Hippocampal formation (tissue), 2 donors: ENCODE data around the gene RAB1B.
A peak's percentile ranks its signal among the peaks of the same experiment; 100 is the strongest.
"Not testable (repeated sequence)": the region's sequence is repeated elsewhere in the genome, so short reads cannot be mapped to it uniquely, and the experiment has no call there.

ENCODE experiments used
- DNase-seq, 2 donors: peaks; one replicate each; lab custom pipeline; 2025; lab: John Stamatoyannopoulos, UW

The RAB1B gene

GRCh38 chr11:66309475-66309874 lies 41.0 kb downstream of the RAB1B start:
- no peak for DNase-seq

- no peak for DNase-seq
These were observed 41.9 kb downstream of the RAB1B start for GRCh38 chr11:66310324-66310723.

- not testable (repeated sequence) for DNase-seq
These were observed 42.5 kb downstream of the RAB1B start for GRCh38 chr11:66310803-66311440.

- no peak for DNase-seq
These were observed 43.1 kb downstream of the RAB1B start for GRCh38 chr11:66311470-66311964.

- peak; percentile 65 to 84 for DNase-seq
These were observed 43.6 kb downstream of the RAB1B start for GRCh38 chr11:66311965-66312548.

- DNase-seq, result peak; percentile 92 to 95
These were observed 44.3 kb downstream of the RAB1B start for GRCh38 chr11:66312549-66313320.

GRCh38 chr11:66313321-66314185 lies 45.1 kb downstream of the RAB1B start:
- no peak for DNase-seq

GRCh38 chr11:66314186-66314501 lies 45.7 kb downstream of the RAB1B start:
- no peak for DNase-seq

- no peak for DNase-seq
These were observed 46.4 kb downstream of the RAB1B start for GRCh38 chr11:66314561-66315497.

GRCh38 chr11:66315498-66315885 lies 47.1 kb downstream of the RAB1B start:
- DNase-seq, result no peak

- no peak for DNase-seq
These were observed 47.7 kb downstream of the RAB1B start for GRCh38 chr11:66315921-66316811.

GRCh38 chr11:66316849-66317251 lies 48.4 kb downstream of the RAB1B start, which contains the start of gene CD248:
TSS of gene CD248 (minus strand) at chr11:66317044. CDS start at chr11:66317027, 17 bp downstream.
- DNase-seq, result no peak

- no peak for DNase-seq
These were observed 48.9 kb downstream of the RAB1B start for GRCh38 chr11:66317322-66317722.

- DNase-seq, result no peak
These were observed 49.5 kb downstream of the RAB1B start for GRCh38 chr11:66317723-66318599.

GRCh38 chr11:66318600-66318970 lies 50.1 kb downstream of the RAB1B start:
- DNase-seq, result no peak

GRCh38 chr11:66320289-66320688 lies 51.9 kb downstream of the RAB1B start:
- DNase-seq, result not testable (repeated sequence)

GRCh38 chr11:66320748-66321147 lies 52.3 kb downstream of the RAB1B start:
- DNase-seq, result not testable (repeated sequence)

- no peak for DNase-seq
These were observed 53.2 kb downstream of the RAB1B start for GRCh38 chr11:66321606-66322005.
